C4-2B (cell line): ENCODE measurements around the gene MYCN.
"Not testable (repeated sequence)": the region's sequence is repeated elsewhere in the genome, so short reads cannot be mapped to it uniquely, and the experiment has no call there.

ENCODE experiments used
- H3K27ac ChIP-seq: fragments of 450-650 bp; 2 replicates; pipeline ENCODE4 v1.5.1; 2017
- CTCF ChIP-seq: fragments of 450-650 bp; conservative IDR thresholded peaks from 2 replicates; pipeline ENCODE4 v1.5.1; 2017; ENCODE audit warnings: mild to moderate bottlenecking
- ZFX ChIP-seq: fragments of 450-650 bp; IDR thresholded peaks from 2 replicates; pipeline ENCODE4 v1.6.1; 2017

Gene MYCN

GRCh38 chr2:15911686-15912085, 28.7 kb upstream of the MYCN start:
- no peak overlapping the region for H3K27ac ChIP-seq
- no peak for TF ChIP-seq ZFX
- TF ChIP-seq CTCF: no peak

- no peak for TF ChIP-seq CTCF
- no peak for TF ChIP-seq ZFX
- no peak overlapping the region; the same call in 1 of the 2 replicates for H3K27ac ChIP-seq
These were observed 28.1 kb upstream of the MYCN start for GRCh38 chr2:15912203-15912602.

- TF ChIP-seq CTCF: no peak
- TF ChIP-seq ZFX: no peak
- no peak overlapping the region for H3K27ac ChIP-seq
These were observed 27.2 kb upstream of the MYCN start for GRCh38 chr2:15913146-15913545.

GRCh38 chr2:15914596-15915385, 25.6 kb upstream of the MYCN start:
- TF ChIP-seq ZFX (no peak), CTCF (no peak)
- H3K27ac ChIP-seq: no peak overlapping the region

GRCh38 chr2:15915546-15915945, 24.8 kb upstream of the MYCN start:
- H3K27ac ChIP-seq: not testable (repeated sequence)

DNA sequence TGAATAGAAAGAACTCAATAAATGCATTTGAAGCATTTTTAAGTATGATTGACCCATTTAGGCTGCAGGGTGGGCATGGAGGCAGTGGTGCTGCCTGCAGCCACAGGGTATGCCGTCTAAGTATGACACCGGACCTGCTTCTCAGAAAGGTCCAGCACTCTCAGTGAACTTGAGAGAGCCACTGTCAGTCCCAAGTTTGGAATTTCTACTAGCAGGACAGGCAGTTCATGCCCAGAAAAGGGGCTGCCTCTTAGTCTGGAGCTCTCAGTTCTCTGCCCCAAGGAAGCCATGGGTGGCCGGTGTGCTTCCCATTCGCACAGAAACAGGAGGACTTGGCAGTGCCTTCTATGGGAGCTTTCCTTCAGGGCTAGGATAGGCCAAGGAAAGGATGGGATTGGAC, 24.0 kb upstream of the MYCN start:
- TF ChIP-seq ZFX (no peak), CTCF (no peak)
- H3K27ac ChIP-seq: no peak overlapping the region

DNA sequence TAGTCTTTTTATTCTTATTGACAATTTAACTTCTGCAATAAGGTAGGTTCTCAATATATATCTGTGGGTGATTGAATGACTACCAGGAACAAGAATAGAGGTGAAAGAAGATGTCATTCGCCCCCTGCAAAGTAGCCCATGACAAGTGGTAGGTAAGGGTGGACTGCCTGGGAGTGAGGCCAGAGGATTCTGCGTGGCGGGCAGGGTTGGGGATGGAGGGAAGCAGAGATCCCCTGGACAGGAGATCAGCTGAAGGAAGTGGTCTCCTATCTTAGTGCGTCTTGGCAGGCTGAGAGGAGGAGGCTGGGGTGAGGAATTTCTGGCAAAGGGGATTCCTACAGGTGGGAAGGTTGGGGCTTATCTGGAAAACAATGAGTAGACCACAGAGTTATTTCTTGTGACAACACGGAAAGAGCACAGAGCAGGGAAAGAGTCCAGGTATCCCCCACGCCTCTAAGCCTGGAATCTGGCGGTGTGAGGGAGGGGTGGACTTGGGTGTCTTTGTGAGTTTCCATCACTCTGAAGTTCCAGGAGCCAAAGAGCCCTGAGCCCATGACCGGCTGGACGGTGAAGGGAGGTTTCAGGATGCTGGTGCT, 21.5 kb upstream of the MYCN start:
- no peak for TF ChIP-seq CTCF
- TF ChIP-seq ZFX: no peak
- H3K27ac ChIP-seq: no peak overlapping the region
